Stimulated activated CD4-positive, alpha-beta T cell treated with anti-CD3 and anti-CD28 coated beads, TNF-alpha, amount 100 ng/mL, for 48 hours (primary cell): ENCODE measurements around the gene AGPAT3.

Source experiments
- DNase-seq, 3 donors: peaks; one replicate each; pipeline ENCODE4 v3.0.0-alpha.2; 2020; ENCODE audit warnings: low read depth in 3 of 3

The AGPAT3 gene

DNA sequence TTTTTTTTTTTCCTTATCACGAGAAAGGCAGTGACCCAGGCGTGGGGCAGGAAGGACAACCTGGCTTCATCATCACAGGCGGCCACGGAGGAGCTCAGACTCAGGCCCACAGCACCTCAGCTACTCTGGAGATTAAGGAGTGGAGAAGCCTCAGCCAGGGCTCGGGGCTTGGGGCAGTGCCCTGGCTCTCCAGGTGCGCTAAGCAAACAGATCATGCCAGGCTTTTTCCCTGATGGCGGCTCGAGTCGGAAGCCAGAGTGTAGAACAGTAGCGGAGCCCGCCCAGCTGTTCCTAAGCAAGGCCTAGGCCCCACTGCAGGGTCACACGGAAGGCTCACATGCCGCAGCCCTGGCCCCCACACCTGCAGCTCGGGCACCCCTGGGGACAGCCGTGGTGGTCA lies 70.7 kb downstream of the AGPAT3 start:
- no peak for DNase-seq

DNA sequence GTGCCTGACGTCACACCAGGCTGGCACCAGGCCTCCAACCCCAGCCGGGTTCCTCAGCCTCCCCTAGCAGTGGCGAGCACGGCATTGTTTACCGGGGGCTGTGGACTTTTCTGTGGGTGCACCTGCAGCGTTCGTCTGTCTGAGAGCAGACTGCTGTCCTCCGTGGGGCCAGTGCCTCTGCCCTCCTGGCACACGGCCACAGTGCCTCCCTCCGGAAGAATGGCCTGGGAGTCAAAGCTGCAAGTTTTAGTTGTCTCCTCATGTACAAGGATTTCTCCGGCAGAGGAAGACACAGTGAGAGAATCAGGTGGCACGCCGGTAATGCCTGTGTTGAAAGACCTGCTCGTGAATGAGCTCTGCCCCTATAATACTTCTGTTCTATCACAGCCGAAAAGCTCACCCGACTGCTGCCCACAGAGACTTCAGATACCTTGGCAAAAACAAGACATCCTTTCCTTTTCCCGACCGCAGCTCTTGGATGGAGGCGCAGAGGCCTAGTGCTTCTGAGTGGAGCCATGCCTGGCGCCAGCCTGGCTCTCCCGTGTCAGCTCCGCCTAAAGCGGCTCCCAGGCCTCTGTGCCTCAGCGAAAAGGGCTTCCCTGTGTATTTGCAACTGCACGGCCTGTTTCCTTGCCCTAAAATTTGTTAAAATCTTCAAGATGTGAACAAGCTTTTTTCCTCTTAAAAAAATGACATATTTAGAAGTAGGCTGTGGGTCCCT lies 71.4 kb downstream of the AGPAT3 start:
- DNase-seq: no peak

DNA sequence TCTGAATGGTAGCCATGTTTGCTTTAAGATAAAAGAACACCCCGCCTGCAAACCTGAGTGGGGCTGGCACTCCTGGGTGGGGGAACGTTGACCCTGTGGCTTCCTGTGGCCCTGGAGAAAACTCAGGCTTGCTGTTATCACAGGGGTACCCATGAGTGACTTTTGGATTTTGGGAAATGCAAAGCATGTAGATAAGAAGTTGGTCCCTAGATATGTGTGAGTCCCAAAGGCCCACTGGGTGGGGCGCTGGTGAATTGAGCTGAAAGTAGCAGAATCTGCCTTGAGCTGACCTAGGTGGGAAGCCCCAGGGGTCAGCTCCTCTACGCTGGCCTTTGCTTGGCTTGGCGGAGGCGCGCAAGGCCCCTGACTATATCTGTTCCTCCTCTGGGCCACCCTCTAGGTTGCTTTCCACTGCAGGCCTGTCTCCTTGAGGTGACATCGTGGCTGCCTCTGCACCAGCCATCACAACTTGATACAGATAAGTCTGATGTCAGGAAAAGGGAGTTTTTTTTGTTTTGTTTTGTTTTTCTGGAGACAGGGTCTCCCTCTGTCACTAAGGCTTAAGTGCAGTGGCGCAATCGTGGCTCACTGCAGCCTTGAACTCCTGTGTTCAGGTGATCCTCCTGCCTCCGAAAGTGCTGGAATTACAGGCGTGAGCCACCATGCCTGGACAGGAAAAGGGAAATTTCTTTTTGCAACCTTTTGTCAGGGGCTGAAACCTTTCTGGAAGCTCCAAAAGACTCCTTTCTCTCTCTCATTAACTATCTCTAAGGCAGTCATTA lies 72.2 kb downstream of the AGPAT3 start:
- no peak for DNase-seq

DNA sequence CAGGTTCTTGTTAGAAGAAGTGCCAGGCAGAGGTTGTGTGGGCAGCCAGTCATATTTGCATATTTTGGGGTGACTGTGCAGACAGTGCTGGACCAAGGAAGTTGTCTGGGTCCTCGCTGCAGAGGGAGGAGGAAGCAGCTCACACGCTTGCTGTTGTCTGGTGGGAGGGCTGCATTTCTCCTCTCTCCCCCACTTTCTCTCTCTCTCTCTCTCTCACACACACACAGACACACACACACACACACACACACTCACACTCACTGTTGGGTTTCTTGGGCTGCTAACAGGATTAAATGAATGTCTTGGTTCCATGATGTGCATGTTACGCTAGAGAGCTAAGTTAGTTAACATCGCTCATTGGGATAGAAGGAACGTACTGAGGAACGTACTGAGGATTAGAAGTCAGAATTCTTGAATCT lies 72.9 kb downstream of the AGPAT3 start:
- DNase-seq: no peak

DNA sequence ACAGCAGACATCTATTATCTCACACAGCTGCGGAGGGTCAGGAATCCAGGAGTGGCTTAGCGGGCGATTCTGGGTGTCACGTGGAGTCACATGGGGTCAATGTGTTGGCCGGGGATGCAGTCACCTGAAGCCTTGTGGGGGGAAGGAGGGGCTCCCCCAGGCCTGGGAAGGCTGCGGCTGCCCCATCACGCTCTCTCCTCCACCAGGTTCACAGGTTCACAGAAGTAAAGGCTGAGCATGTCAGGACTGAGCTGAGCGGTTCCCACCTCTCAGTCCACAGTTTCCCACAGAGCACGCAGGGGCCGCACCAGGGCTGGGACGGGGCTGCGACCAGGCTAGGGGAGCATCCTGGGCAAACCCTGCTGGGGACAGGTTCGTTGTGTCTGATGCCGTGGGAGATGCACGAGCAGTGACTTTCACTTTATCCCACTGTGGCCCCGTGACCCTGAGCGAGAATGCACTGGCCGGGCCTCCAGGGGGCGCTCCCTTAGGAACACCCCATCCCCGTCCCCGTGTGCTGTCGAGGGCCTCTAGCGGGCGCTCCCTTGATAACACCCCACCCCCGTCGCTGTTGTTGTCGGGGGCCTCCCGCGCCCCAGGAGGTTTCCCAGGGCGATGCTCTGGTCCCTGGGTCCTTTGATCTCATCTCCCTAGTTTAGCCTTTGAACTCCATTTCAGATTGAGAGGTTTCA lies 73.9 kb downstream of the AGPAT3 start:
- DNase-seq: peak; percentile 81 to 86 (median 85)

DNA sequence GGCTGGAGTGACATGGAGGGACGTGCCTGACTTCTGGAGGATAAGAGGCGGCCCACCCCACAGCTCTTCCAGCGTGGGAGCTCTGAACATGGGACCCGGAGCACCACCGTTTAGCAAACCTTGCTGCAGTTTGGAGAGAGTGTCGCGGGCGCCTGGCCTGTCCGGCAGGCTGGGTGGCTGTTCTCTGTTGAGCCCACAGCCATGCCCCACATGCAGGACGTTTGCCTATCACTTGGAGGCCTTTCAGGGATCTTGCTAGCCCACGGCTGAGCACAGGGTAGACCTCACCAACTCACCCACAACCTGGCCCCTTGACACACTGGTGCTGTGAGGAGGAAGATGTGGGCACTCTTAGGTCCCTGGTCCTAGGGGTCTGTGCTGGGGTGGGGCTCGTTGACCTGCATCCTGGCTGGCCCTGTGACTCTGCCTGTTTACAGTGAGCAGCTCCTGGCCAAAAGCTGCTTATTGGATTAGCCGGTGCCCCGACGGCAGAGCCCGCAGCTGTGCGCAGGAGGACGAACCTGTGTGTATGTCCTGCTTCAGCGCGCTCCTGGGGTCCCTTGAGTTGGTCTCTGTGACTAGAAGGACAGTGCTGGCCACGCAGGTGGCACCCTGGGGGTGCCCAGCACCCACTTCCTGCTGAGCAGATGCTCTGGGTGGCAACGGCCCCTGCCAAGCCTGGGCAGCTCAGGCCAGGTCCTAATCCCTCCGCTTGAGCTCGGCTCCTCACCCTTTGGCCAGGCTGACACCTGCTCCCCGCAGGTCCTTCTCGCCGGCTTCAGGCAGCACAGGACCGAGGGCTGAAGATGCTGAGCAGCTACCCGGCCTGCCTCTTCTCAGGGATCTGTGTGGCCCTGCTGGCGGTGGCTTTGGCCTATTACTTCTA lies 74.7 kb downstream of the AGPAT3 start:
- DNase-seq: no peak

DNA sequence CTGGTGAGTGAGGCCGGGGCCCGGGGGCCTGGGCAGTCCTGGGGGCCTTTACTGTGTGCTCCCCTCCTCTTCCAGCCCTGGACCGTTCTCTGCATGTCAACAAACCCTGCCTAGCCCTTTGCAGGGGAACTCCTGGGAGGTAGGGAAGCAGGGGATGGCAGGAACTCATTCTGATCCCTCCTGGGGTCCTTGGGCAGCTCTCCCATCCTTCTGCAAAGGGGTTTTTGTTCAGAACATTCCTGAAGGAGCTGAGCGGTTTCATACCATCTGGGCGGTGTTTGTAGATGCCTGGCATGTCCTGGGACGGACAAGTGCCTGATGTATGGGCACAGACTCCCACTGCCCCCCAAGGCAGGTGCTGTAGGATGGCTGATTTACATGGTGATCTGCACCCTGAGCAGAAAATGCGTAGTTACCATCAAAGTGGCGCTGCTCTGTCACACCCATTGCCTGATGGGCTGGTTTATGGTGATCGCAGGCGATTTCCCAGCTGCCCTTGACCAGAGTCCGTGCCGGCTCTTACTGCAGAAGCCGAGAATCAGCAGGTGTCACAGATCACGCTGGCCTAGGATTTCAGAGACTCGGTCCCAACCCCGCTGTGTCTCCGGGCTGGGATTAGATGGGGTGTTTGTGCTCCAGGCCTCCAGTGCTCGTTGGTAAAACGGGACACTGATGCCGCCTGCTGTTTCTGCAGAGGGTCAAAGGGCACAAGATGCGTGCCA lies 75.5 kb downstream of the AGPAT3 start:
- no peak for DNase-seq

DNA sequence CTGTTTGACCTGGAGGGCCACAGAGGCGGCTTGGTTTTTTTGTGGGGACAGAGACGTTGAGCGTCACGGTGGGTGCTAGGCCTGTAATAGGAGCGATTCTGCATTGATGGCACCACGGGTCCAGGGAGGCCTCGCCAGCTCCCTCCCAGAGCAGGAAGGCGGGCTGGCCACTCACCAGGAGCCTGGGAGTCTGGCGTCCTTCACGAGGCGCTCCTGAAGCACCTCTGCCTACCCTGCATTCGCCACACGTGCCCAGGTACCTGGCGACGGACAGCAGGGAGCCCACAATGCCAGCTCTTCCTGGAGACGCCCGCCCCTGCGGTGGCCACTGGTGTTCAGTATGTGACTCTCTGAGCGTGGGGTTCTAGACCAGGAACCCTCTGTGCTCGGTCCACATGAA lies 77.2 kb downstream of the AGPAT3 start:
- DNase-seq: no peak

DNA sequence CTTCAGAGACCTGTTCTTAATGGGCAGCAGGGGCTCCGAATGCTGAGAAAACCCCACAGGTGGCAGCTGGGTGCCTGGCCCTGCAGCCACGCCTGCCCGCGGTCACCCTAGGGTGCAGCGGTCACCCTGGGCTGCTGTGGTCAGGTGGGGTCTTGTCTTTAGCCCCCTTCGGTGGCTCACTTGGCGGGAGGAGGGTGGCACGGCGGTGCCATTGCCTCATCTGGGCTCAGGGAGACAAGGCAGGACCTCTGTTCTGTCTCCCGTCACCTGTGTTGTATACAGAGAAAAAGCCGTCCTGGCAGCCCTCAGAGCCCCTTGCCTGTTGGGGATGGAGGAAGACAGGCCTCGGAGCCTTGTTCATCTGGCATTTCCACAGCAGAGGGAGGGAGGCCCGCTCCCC lies 77.6 kb downstream of the AGPAT3 start:
- DNase-seq: no peak

DNA sequence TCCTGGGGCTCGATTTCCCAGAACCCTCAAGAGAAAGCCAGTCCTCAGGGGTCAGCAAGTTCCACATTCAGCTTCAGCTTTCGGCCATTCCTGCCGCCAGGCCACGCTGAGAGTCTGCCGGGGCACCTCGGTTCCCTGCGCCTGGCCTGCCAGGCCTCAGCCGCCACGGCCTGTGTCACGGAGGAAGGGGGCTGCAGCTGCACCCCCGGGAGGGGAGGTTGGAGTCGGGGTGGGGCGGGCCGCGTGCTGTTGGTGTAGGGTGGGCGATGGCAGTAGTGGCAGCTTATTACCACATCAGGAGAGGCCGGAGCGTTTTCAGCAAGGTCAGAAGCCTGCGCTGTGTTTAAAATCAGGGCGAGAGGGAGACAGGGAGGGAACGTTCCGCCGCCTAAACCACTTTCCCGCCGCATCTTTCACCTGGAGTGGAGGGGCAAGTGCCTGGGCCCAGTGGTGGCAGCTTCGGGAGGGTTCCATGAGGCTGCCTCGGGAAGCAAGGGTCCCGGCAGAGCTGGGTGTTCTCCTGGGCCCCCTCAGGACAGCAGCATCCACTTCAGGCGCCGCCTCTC lies 78.6 kb downstream of the AGPAT3 start:
- no peak for DNase-seq

DNA sequence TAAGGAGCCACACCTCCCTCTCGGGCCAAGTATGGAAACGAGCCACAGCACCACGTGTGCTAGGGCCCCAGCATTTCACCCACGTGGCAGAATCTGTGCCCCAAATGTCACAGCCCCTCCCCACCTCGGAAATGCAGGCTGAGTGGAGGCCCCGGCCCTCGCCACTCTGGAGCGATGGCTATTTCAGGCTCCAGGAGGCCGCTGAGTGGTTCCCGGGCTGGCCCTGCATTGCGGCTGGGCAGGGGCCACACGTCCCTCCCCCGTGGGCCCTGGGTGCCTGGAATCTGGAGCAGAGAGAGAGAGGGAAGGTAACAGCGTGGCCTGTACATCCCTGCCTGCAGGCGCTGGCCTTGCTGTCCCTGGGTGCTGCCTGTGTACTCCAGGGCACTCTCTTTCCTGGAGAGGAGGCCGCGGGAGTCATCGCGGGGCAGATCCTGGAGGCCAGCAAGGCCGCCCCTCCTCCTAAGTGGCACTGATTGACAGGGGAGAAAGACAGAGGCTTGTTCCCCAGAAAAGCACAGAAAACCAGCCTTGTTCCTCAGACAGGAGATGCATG lies 79.1 kb downstream of the AGPAT3 start:
- no peak for DNase-seq

DNA sequence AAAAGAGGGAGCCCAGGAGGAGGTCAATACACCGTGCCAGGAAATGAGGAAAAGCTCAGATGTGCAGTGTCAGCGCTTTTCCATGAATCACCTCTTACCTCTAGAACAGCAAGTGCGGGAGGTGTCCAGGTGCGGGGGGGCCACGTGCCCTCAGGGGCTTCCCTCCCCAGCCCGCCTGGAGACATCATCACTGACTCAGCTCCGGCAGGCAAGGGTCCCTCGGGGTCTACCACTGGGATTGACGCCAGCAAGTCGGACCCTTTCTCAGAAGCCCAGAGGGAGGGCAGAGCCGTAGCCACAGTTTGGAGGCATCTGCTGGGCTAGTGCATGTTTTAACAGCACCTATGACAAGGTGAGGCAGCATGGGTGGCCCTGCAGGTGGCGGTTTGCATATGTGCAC lies 79.7 kb downstream of the AGPAT3 start:
- DNase-seq: no peak

DNA sequence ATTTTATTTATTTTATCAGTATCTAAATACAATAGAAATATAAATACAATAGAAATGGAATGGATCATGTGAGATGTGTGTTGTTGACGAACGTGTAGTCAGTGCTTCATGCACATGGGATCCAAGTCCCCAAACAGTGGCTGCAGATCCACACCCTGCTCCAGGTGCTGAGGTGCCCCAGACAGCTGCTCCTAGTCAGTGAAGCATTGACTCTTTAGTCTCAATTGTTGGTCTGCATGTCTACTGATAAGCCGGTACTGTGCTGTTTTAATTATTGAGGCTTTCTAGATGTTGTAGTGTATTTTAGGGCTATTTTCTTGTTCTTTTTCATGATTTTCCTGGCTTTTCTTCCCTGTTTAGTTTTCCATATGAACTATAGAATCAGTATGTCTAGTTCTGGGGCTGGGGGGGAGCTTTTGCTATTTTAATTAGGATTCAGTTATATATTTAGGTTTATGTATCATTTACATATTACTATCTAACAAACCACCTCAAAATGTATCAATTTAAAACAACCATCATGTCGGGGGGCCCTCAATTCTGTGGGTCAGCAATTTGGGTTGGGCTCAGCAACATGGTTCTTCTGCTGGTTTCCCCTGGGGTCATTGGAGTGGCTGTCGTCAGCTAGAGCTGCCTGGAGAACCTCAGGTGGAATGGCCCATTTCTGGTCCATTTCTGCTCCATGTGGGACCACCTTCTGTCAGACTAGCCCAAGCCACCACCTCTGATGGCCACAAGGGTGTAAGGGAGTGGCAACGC lies 83.9 kb downstream of the AGPAT3 start:
- no peak for DNase-seq

DNA sequence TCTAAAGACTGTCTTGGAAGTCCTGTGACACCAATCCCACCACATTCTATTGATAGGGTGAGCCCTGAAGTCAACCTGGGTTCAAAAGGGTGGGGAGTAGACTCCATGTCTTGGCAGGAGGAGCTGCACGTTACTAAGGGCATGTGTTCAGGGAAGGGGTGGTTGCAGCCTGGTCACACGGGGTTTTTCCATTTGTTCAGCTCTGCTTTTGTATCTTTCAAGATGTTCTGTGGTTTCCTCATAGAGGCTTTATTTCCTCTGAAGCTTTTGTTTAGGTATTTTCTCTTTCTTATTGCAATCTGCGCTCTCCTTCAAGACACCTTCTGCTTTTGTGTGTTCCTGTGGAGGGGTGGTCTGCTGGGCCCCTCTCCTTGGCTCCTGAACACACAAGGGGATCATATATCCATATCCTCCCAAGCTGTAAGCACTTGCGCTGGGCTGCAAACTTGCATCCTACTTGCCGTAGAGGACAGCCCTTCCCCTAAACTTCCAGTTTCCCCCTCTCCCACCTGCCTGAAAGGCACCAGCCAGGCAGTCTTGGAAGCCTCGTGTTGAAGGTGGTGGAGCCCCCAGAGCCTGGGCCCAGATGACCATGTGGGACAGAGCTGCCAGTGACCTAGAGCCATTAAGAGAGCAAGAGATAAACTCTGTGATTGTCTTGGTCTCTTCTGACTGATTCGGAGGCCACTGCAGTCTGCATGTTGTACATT lies 84.6 kb downstream of the AGPAT3 start:
- no peak for DNase-seq

DNA sequence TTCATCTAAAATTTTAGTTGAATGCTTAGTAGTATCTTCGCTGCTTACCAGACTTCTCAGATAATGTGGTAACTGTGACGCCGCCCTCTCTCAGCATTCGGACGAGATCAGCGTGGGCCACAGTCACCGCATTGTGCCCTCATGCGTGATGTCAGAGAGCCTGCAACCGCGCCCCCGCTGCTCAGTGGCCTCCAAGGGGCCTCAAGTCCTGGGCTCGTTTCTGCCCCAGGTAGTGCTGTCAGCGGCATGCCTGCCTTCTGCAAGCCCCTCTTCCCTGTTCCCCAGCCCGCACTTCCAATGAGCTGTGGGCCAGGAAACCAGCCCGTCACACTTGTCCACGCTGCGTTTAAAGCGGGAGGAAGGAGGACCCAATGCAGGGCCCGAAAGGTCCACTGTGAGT lies 85.5 kb downstream of the AGPAT3 start:
- DNase-seq: no peak

DNA sequence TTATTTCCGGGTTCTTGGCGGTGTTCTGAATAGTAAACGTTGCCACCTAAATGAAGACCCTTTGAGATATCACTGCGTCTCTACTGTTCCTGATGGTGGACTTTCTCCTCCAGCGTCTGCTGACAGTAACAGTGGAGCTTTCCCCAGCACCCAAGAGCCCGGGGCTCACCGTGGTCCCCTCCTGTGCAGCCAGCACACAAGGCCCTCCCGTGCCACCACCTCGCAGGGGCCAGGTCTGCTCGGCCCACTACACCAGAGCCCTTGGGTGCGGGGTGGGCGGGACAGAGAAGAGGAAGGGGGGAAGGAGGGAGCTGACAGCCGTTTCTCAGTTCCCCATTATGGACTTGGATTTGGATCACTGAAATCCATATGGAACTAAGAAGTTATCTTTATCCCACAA lies 85.9 kb downstream of the AGPAT3 start:
- DNase-seq: no peak

DNA sequence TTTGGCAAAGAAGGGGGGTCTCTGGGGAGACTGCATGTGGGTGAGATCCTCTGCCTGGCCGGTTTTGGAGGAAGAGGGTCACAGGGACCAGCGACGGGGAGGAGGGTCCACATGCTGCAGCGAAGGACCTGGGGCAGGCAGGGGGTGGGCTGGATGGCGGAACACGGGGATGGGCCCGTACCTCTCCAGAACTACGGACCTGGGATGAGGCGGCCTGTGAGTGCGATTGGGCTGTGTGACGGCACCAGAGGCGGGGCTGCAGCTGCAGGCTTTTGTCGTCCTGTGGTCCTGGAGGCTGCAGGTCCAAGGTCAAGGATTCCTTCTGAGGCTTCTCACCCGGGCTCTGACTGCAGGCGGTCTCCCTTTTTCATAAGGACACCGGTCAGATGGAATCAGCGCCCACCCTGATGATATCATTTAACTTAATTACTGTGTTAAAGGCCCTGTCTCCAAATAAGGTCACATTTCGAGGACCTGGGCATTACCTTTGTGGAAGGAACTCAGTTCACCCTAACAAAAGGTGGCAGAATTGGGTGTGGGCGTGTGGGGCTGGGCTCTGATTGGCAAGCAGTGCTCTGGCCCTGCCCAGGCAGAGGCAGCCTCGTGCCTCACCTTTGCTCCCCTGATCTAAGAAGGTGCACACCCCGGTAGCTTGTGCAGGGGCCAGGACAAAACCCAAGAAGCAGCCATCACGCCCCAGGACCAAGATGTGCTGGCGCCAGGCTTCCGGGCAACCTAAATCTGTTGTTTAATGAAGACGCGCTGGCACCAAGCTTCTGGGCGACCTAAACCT lies 87.1 kb downstream of the AGPAT3 start:
- DNase-seq: no peak

DNA sequence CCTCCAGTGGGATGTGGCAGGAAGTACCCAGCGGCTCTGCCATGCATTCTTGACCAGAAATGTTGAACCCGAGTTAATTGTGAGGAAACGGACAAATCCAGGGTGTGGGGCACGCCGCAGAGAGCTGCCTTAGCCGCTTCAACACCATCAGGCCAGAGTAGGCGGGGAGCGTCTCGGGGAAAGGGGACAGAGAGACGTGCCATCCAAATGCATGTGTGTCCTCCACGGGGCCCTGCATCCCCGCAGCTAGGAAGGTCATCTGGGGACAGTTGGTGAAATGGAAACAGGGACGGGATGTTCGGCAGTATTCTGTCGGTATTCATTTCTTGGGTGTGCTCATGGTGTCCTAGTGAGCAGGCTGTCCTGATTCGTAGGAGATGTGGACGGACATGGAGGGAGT lies 88.0 kb downstream of the AGPAT3 start:
- no peak for DNase-seq
